ENCODE results near the gene DHODH.

- TF ChIP-seq CTCF (IDR thresholded peaks at IDR 0.05) (no peak), ZFX (IDR thresholded peaks at IDR 0.05; ENCODE audit: borderline replicate concordance) (no peak)
Measured at GRCh38 chr16:72002619-72003018, 5.9 kb upstream of the DHODH start.
